Ascending aorta (tissue), 2 donors: ENCODE measurements around the gene TIGAR. TPM values are rescaled to one million over a fixed set of nuclear protein-coding genes. Genes with fewer than 3 reads are reported as not detected.

Experiments used
- DNase-seq, 2 donors: peaks; one replicate each; pipeline ENCODE4 v3.0.0-alpha.2; 2019; ENCODE audit warnings: low spot score in 2 of 2
- H3K27ac ChIP-seq, 2 donors: fragments of 200-600 bp; sonication (generic); one replicate each; pipeline ENCODE4 v1.5.1; 2016 to 2017; ENCODE audit warnings: mild to moderate bottlenecking in 1 of 2
- H3K27me3 ChIP-seq: fragments of 200-600 bp; sonication (generic); one replicate; pipeline ENCODE4 v1.5.1; 2017
- H3K36me3 ChIP-seq, 2 donors: fragments of 200-600 bp; sonication (generic); one replicate each; pipeline ENCODE4 v1.5.1; 2016
- H3K4me1 ChIP-seq, 2 donors: fragments of 200-600 bp; sonication (generic); one replicate each; pipeline ENCODE4 v1.5.1; 2016 to 2017; ENCODE audit warnings: mild to moderate bottlenecking in 1 of 2
- H3K4me3 ChIP-seq, 2 donors: fragments of 200-600 bp; sonication (generic); one replicate each; pipeline ENCODE4 v1.5.1; 2016 to 2017; ENCODE audit warnings: mild to moderate bottlenecking in 1 of 2
- H3K9me3 ChIP-seq, 2 donors: fragments of 200-600 bp; sonication (generic); one replicate each; pipeline ENCODE4 v1.5.1; 2016
- CTCF ChIP-seq, 3 experiments: fragments of 200-600 bp in 2 of 3; fragments of 450-650 bp in 1 of 3; sonication (generic) in 2 of 3; IDR thresholded peaks; one replicate each; pipeline ENCODE4 v1.5.1; 2016 to 2019; ENCODE audit warnings: antibody characterized with exemption in 3 of 3, mild to moderate bottlenecking in 1 of 3, moderate library complexity in 1 of 3
- intact Hi-C: fragments of 100-400 bp; cut with DNase I; formaldehyde crosslinking; loops from one replicate; pipeline ENCODE4 v1.15.1; 2023
- total RNA-seq: library from RNA; depleted of rRNA; stranded (reverse); fragments of >200 nt; gene quantifications from one replicate; pipeline ENCODE4 v1.1.0, GENCODE V29; 2016

TIGAR gene
- total RNA-seq, 1 donor from 2014 or later: 4.4 TPM

GRCh38 chr12:4273652-4274395 lies 47.2 kb upstream of the TIGAR start, which contains the start of gene CCND2:
CCND2 (plus strand) TSS chr12:4273762; CDS start chr12:4274041, 279 bp downstream.
- Histone ChIP-seq H3K9me3 (no peaks in the 10 kb centered on the region), H3K36me3 (peaks cover 0 to 17% of the 10 kb centered on the region in 2 donors), H3K4me1 (peaks cover 6 to 42% of the 10 kb centered on the region in 2 donors), H3K27ac (peak within 1 kb of the TSS; percentile 92 to 96), H3K4me3 (peak within 1 kb of the TSS; percentile 78 to 87), H3K27me3 (no peaks in the 10 kb centered on the region)
- TF ChIP-seq CTCF (IDR thresholded peaks at IDR 0.05): no peak
- DNase-seq: peak; percentile 61 to 94
- intact Hi-C loops: loop anchor here (2.0 to 10.0 kb wide), 5 partner anchors 401 to 1379 kb away; partner anchors contain the start of genes NTF3, PARP11, TSPAN9 and TULP3

- Histone ChIP-seq H3K4me3 (peak overlapping the region; percentile 78 to 87), H3K27ac (peak overlapping the region; percentile 92 to 96), H3K27me3 (no peaks in the 10 kb centered on the region), H3K36me3 (peaks cover 0 to 24% of the 10 kb centered on the region in 2 donors), H3K4me1 (peaks cover 6 to 47% of the 10 kb centered on the region in 2 donors), H3K9me3 (no peaks in the 10 kb centered on the region)
- no peak for DNase-seq
- TF ChIP-seq CTCF (IDR thresholded peaks at IDR 0.05): no peak
- intact Hi-C loops: loop anchor here (2.0 to 10.0 kb wide), 5 partner anchors 402 to 1380 kb away; partner anchors contain the start of genes NTF3, PARP11, TSPAN9 and TULP3
Measured at GRCh38 chr12:4274396-4275015, 46.5 kb upstream of the TIGAR start.

- Histone ChIP-seq H3K4me3 (peak overlapping the region; percentile 78 to 87), H3K9me3 (no peaks in the 10 kb centered on the region), H3K4me1 (peaks cover 8 to 48% of the 10 kb centered on the region in 2 donors), H3K36me3 (peaks cover 4 to 31% of the 10 kb centered on the region in 2 donors), H3K27ac (peak overlapping the region; percentile 92 to 96), H3K27me3 (no peaks in the 10 kb centered on the region)
- intact Hi-C loops: loop anchor here (2.0 to 10.0 kb wide), 2 partner anchors 402 to 1380 kb away; partner anchors contain the start of genes PARP11 and TULP3
- TF ChIP-seq CTCF (IDR thresholded peaks at IDR 0.05): no peak
- no peak for DNase-seq
Measured at GRCh38 chr12:4275016-4275869, 45.8 kb upstream of the TIGAR start.

- H3K27me3 ChIP-seq: no peaks in the 10 kb centered on the region
- H3K9me3 ChIP-seq: no peaks in the 10 kb centered on the region
- H3K36me3 ChIP-seq: peaks cover 6 to 38% of the 10 kb centered on the region in 2 donors
- DNase-seq: peak in 1 of 2 donors; percentile 76
- H3K4me3 ChIP-seq: peak overlapping the region; percentile 78 to 87
- TF ChIP-seq CTCF (IDR thresholded peaks at IDR 0.05): no peak
- intact Hi-C loops: loop anchor here (2.0 to 10.0 kb wide), 4 partner anchors 279 to 1381 kb away; partner anchors contain the start of genes PARP11 and TULP3
- H3K27ac ChIP-seq: peak overlapping the region; percentile 92 to 96
- peaks cover 10 to 52% of the 10 kb centered on the region in 2 donors for H3K4me1 ChIP-seq
Measured at GRCh38 chr12:4275870-4276301, 45.1 kb upstream of the TIGAR start.
